HepG2 (cell line): ENCODE measurements around the gene SLC38A4. TPM values are rescaled to one million over a fixed set of nuclear protein-coding genes. Genes with fewer than 3 reads are reported as not detected.
A peak's percentile ranks its signal among the peaks of the same experiment; 100 is the strongest.

Source experiments
- BCL6 ChIP-seq: IDR thresholded peaks from 2 replicates; pipeline ENCODE4 v1.6.1; 2016; ENCODE audit warnings: missing genetic modification reagents, missing compliant biosample characterization
- EP300 ChIP-seq, 3 experiments: sonication (generic) in 1 of 3; formaldehyde crosslinking in 1 of 3; IDR thresholded peaks; 2 replicates each; pipeline versions ENCODE4 v1.5.1 to v1.6.1; 2011 to 2020; ENCODE audit warnings: low read depth in 2 of 3, low read length in 2 of 3, borderline replicate concordance in 1 of 3, improper control_type of control experiment in 1 of 3, mild to moderate bottlenecking in 1 of 3, missing genetic modification reagents in 1 of 3, moderate library complexity in 1 of 3
- FOXO1 ChIP-seq: sonication (generic); formaldehyde crosslinking; IDR thresholded peaks from 2 replicates; pipeline ENCODE4 v1.4.0; 2020; ENCODE audit warnings: missing genetic modification reagents
- GPBP1L1 ChIP-seq: sonication (generic); formaldehyde crosslinking; IDR thresholded peaks from 2 replicates; pipeline ENCODE4 v1.5.0; 2020; ENCODE audit warnings: mild to moderate bottlenecking, missing genetic modification reagents
- HNF1A ChIP-seq, 2 experiments: sonication (generic) in 1 of 2; formaldehyde crosslinking in 1 of 2; IDR thresholded peaks; 2 replicates each; pipeline versions ENCODE4 v1.4.0 to v1.6.1; 2016 to 2020; ENCODE audit warnings: borderline replicate concordance in 1 of 2, low read depth in 1 of 2, mild to moderate bottlenecking in 1 of 2, missing genetic modification reagents in 1 of 2
- HOXA3 ChIP-seq: sonication (generic); formaldehyde crosslinking; IDR thresholded peaks from 2 replicates; pipeline ENCODE4 v1.5.0; 2020; ENCODE audit warnings: missing genetic modification reagents
- NCOA2 ChIP-seq: sonication (generic); formaldehyde crosslinking; IDR thresholded peaks from 2 replicates; pipeline ENCODE4 v1.8.0; 2022; ENCODE audit warnings: inconsistent platforms
- NKX3-1 ChIP-seq: sonication (generic); formaldehyde crosslinking; IDR thresholded peaks from 2 replicates; pipeline ENCODE4 v1.5.0; 2020; ENCODE audit warnings: missing genetic modification reagents
- PAF1 ChIP-seq: IDR thresholded peaks from 2 replicates; pipeline ENCODE4 v1.6.1; 2016; ENCODE audit warnings: missing genetic modification reagents, missing compliant biosample characterization
- RARA ChIP-seq: IDR thresholded peaks from 2 replicates; pipeline ENCODE4 v1.6.1; 2016; ENCODE audit warnings: missing genetic modification reagents, missing compliant biosample characterization
- RCOR2 ChIP-seq: IDR thresholded peaks from 2 replicates; pipeline ENCODE4 v1.6.1; 2016; ENCODE audit warnings: missing biosample characterization, missing genetic modification reagents
- RXRB ChIP-seq: IDR thresholded peaks from 2 replicates; pipeline ENCODE4 v1.6.1; 2016; ENCODE audit warnings: borderline replicate concordance, missing genetic modification reagents, missing compliant biosample characterization
- TBX2 ChIP-seq: sonication (generic); formaldehyde crosslinking; IDR thresholded peaks from 2 replicates; pipeline ENCODE4 v1.5.0; 2020; ENCODE audit warnings: missing genetic modification reagents, mild to moderate bottlenecking, borderline replicate concordance
- TFAP4 ChIP-seq: sonication (generic); IDR thresholded peaks from 2 replicates; pipeline ENCODE4 v1.6.1; 2016; ENCODE audit warnings: low read depth, borderline replicate concordance
- TIGD3 ChIP-seq: sonication (generic); formaldehyde crosslinking; IDR thresholded peaks from 2 replicates; pipeline ENCODE4 v1.5.1; 2020; ENCODE audit warnings: mild to moderate bottlenecking, missing genetic modification reagents, borderline replicate concordance
- YEATS2 ChIP-seq: sonication (generic); formaldehyde crosslinking; IDR thresholded peaks from 2 replicates; pipeline ENCODE4 v1.4.0; 2020; ENCODE audit warnings: missing genetic modification reagents, borderline replicate concordance
- ZBTB43 ChIP-seq: sonication (generic); formaldehyde crosslinking; conservative IDR thresholded peaks from 2 replicates; pipeline ENCODE4 v1.4.0; 2020; ENCODE audit warnings: missing genetic modification reagents
- ZMYM4 ChIP-seq: sonication (generic); formaldehyde crosslinking; IDR thresholded peaks from 2 replicates; pipeline ENCODE4 v1.8.1; 2023; ENCODE audit warnings: mild to moderate bottlenecking, missing genetic modification reagents
- ZNF12 ChIP-seq: sonication (generic); formaldehyde crosslinking; IDR thresholded peaks from 2 replicates; pipeline ENCODE4 v1.5.0; 2020; ENCODE audit warnings: missing genetic modification reagents
- ZNF292 ChIP-seq: sonication (generic); formaldehyde crosslinking; IDR thresholded peaks from 2 replicates; pipeline ENCODE4 v1.8.1; 2022; ENCODE audit warnings: mild to moderate bottlenecking, low read depth, missing genetic modification reagents, borderline replicate concordance
- ZNF660 ChIP-seq: sonication (generic); formaldehyde crosslinking; IDR thresholded peaks from 2 replicates; pipeline ENCODE4 v1.5.1; 2020; ENCODE audit warnings: mild to moderate bottlenecking, low read depth, missing genetic modification reagents, borderline replicate concordance
- polyA plus RNA-seq, 8 experiments: library from polyadenylated mRNA; depleted of rRNA in 3 of 8; stranded (reverse) in 7 of 8; unstranded in 1 of 8; fragments of >200 nt; fragmentation: Illumina TruSeq in 4 of 8; extraction: Trizol in 4 of 8; gene quantifications; 2 replicates each; pipeline versions ENCODE4 v1.2.1 to v1.2.3, GENCODE V29; 2011 to 2016; ENCODE audit warnings: low read depth in 4 of 8, missing spikeins in 1 of 8, mixed read lengths in 1 of 8; ENCODE audit not compliant: insufficient read depth in 1 of 8
- total RNA-seq, 5 experiments: library from RNA; depleted of rRNA; stranded (reverse); fragments of >200 nt; fragmentation: Illumina TruSeq; extraction: Trizol; gene quantifications; 2 replicates each; pipeline ENCODE4 v1.2.3, GENCODE V29; 2016; ENCODE audit warnings: low read depth in 1 of 5

Gene SLC38A4
- total and polyA plus RNA-seq, 2 of the 13 experiments (the other 11 are each of a cell fraction or from before 2014, with no cell fraction given) = 3.5 to 5.2 TPM

GRCh38 chr12:46814143-46814542, 11.7 kb downstream of the SLC38A4 start (continued):
- TF ChIP-seq FOXO1 (CRISPR knock-in tag) (peak; percentile 97), ZNF12 (CRISPR knock-in tag) (no peak), TFAP4 (peak; percentile 45; the same call in 1 of the 2 replicates), RXRB (peak; percentile 99), NCOA2 (peak; percentile 92), RCOR2 (CRISPR knock-in tag) (peak; percentile 70), GPBP1L1 (no peak), BCL6 (peak; percentile 90), HNF1A (IDR thresholded peaks at IDR 0.05; ENCODE audit: low read depth) (peak; percentile 88), HNF1A (CRISPR knock-in tag; IDR thresholded peaks at IDR 0.05; ENCODE audit: borderline replicate concordance) (peak; percentile 86; the same call in 1 of the 2 replicates), TBX2 (CRISPR knock-in tag) (peak; percentile 98), PAF1 (CRISPR knock-in tag) (no peak), EP300 (IDR thresholded peaks at IDR 0.05; ENCODE audit: low read depth in 2 of 2, low read length in 2 of 2) (peak in 1 of 2 experiments; percentile 95; a peak in 2 of 4 replicates), EP300 (CRISPR knock-in tag; IDR thresholded peaks at IDR 0.05; ENCODE audit: borderline replicate concordance) (peak; percentile 66; the same call in 1 of the 2 replicates), TIGD3 (CRISPR knock-in tag) (no peak), RARA (CRISPR knock-in tag) (peak; percentile 98), YEATS2 (CRISPR knock-in tag) (no peak; the same call in 1 of the 2 replicates), ZMYM4 (peak; percentile 91), HOXA3 (CRISPR knock-in tag) (peak; percentile 61; the same call in 1 of the 2 replicates), ZNF660 (CRISPR knock-in tag) (no peak), NKX3-1 (CRISPR knock-in tag) (0 out of 2 replicates have a peak, but pooled peaks have one; percentile 34), ZBTB43 (CRISPR knock-in tag) (0 out of 2 replicates have a peak, but pooled peaks have one; percentile 45), ZNF292 (CRISPR knock-in tag) (peak; percentile 66; the same call in 1 of the 2 replicates)
